H9 (cell line): ENCODE data around the gene ERC2. TPM values are rescaled to one million over a fixed set of nuclear protein-coding genes. Genes with fewer than 3 reads are reported as not detected.

Source experiments
- DNase-seq: peaks from one replicate; pipeline ENCODE4 v3.0.0-alpha.2; 2017
- H2AFZ ChIP-seq: one replicate; pipeline ENCODE4 v1.6.1; 2013; ENCODE audit warnings: mild to moderate bottlenecking, low read length, control low read depth, moderate library complexity
- H2AK5ac ChIP-seq: 2 replicates; pipeline ENCODE4 v1.6.1; 2013; ENCODE audit warnings: low read length, control low read depth, mixed read lengths; ENCODE audit not compliant: insufficient read length
- H2BK120ac ChIP-seq: one replicate; pipeline ENCODE4 v1.6.1; 2013; ENCODE audit warnings: low read depth, mild to moderate bottlenecking, low read length, control low read depth, inconsistent platforms; ENCODE audit not compliant: poor library complexity, severe bottlenecking
- H2BK12ac ChIP-seq: 2 replicates; pipeline ENCODE4 v1.6.1; 2013; ENCODE audit warnings: low read length, control low read depth, mixed read lengths, low read depth; ENCODE audit not compliant: insufficient read length
- H2BK15ac ChIP-seq: 2 replicates; pipeline ENCODE4 v1.6.1; 2013; ENCODE audit warnings: low read depth, low read length, control low read depth
- H2BK20ac ChIP-seq: one replicate; pipeline ENCODE4 v1.6.1; 2013; ENCODE audit warnings: low read depth, mild to moderate bottlenecking, low read length, control low read depth, inconsistent platforms; ENCODE audit not compliant: poor library complexity, severe bottlenecking
- H2BK5ac ChIP-seq: 2 replicates; pipeline ENCODE4 v1.6.1; 2013; ENCODE audit warnings: low read length, control low read depth, mixed read lengths; ENCODE audit not compliant: insufficient read length
- H3K14ac ChIP-seq: 2 replicates; pipeline ENCODE4 v1.6.1; 2013; ENCODE audit warnings: low read length, control low read depth; ENCODE audit not compliant: insufficient read depth
- H3K18ac ChIP-seq: 2 replicates; pipeline ENCODE4 v1.6.1; 2013; ENCODE audit warnings: low read depth, mild to moderate bottlenecking, mixed read lengths, low read length, control low read depth; ENCODE audit not compliant: insufficient read length
- H3K23ac ChIP-seq: 2 replicates; pipeline ENCODE4 v1.6.1; 2013; ENCODE audit warnings: low read length, control low read depth, mixed read lengths, low read depth; ENCODE audit not compliant: insufficient read length
- H3K23me2 ChIP-seq: 2 replicates; pipeline ENCODE4 v1.6.1; 2013; ENCODE audit warnings: low read depth, mild to moderate bottlenecking, mixed read lengths, low read length, control low read depth; ENCODE audit not compliant: insufficient read length, poor library complexity, severe bottlenecking
- H3K27ac ChIP-seq: 2 replicates; pipeline ENCODE4 v1.5.1; 2013; ENCODE audit warnings: low read length, control low read depth, mixed read lengths, low read depth; ENCODE audit not compliant: insufficient read length
- H3K27me3 ChIP-seq: 2 replicates; pipeline ENCODE4 v1.6.1; 2013; ENCODE audit warnings: low read length, control low read depth, inconsistent platforms; ENCODE audit not compliant: insufficient read depth
- H3K4ac ChIP-seq: 2 replicates; pipeline ENCODE4 v1.6.1; 2013; ENCODE audit warnings: low read depth, mild to moderate bottlenecking, control low read depth, inconsistent platforms, low read length, moderate library complexity
- H3K4me1 ChIP-seq: 2 replicates; pipeline ENCODE4 v1.6.1; 2013; ENCODE audit warnings: low read length, control low read depth, inconsistent platforms; ENCODE audit not compliant: insufficient read depth
- H3K4me2 ChIP-seq: 2 replicates; pipeline ENCODE4 v1.6.1; 2013; ENCODE audit warnings: low read length, control low read depth, mixed read lengths; ENCODE audit not compliant: insufficient read length, insufficient read depth
- H3K56ac ChIP-seq: 2 replicates; pipeline ENCODE4 v1.6.1; 2013; ENCODE audit warnings: low read depth, mild to moderate bottlenecking, mixed read lengths, low read length, control low read depth; ENCODE audit not compliant: insufficient read length
- H3K79me1 ChIP-seq: 2 replicates; pipeline ENCODE4 v1.6.1; 2013; ENCODE audit warnings: low read depth, mild to moderate bottlenecking, moderate library complexity, low read length, control low read depth, inconsistent platforms; ENCODE audit not compliant: insufficient read depth, poor library complexity, severe bottlenecking
- H3K79me2 ChIP-seq: 2 replicates; pipeline ENCODE4 v1.6.1; 2013; ENCODE audit warnings: low read length, control low read depth, inconsistent platforms; ENCODE audit not compliant: insufficient read depth
- H3K9ac ChIP-seq: 2 replicates; pipeline ENCODE4 v1.6.1; 2013; ENCODE audit warnings: low read length, control low read depth, mixed read lengths; ENCODE audit not compliant: insufficient read length; ENCODE audit errors: extremely low read depth
- H3K9me3 ChIP-seq: one replicate; pipeline ENCODE4 v1.6.1; 2013; ENCODE audit warnings: low read depth, low read length, inconsistent platforms; ENCODE audit not compliant: control insufficient read depth
- H3T11ph ChIP-seq: one replicate; pipeline ENCODE4 v1.6.1; 2013; ENCODE audit warnings: mild to moderate bottlenecking, low read length, control low read depth, inconsistent platforms
- H4K20me1 ChIP-seq: one replicate; pipeline ENCODE4 v1.6.1; 2013; ENCODE audit not compliant: control insufficient read depth, insufficient read length, insufficient read depth
- H4K5ac ChIP-seq: 2 replicates; pipeline ENCODE4 v1.6.1; 2013; ENCODE audit warnings: low read depth, mild to moderate bottlenecking, mixed read lengths, low read length, control low read depth; ENCODE audit not compliant: insufficient read length
- H4K8ac ChIP-seq: replicated peaks from 2 replicates; pipeline ENCODE4 v1.6.1; 2013; ENCODE audit warnings: low read length, control low read depth, mixed read lengths, low read depth; ENCODE audit not compliant: insufficient read length
- H4K91ac ChIP-seq: 2 replicates; pipeline ENCODE4 v1.6.1; 2013; ENCODE audit warnings: low read depth, mild to moderate bottlenecking, moderate library complexity, mixed read lengths, low read length, control low read depth; ENCODE audit not compliant: insufficient read length
- H3K27ac Mint-ChIP-seq, 3 experiments: 2 replicates in 2 of 3; 3 replicates in 1 of 3; pipeline ENCODE4 v1.8.0; 2020 to 2021; ENCODE audit warnings: mixed read lengths in 3 of 3, mild to moderate bottlenecking in 1 of 3, moderate library complexity in 1 of 3
- H3K27me3 Mint-ChIP-seq: 2 replicates; pipeline ENCODE4 v1.8.0; 2021; ENCODE audit warnings: low read depth, mild to moderate bottlenecking, moderate library complexity, mixed read lengths
- H3K36me3 Mint-ChIP-seq, 3 experiments: 2 replicates in 2 of 3; 3 replicates in 1 of 3; pipeline ENCODE4 v1.8.0; 2020 to 2021; ENCODE audit warnings: low read depth in 3 of 3, mixed read lengths in 3 of 3; ENCODE audit not compliant: insufficient read depth in 1 of 3
- H3K4me1 Mint-ChIP-seq, 2 experiments: 2 replicates each; pipeline ENCODE4 v1.8.0; 2020; ENCODE audit warnings: mixed read lengths in 2 of 2
- H3K4me3 Mint-ChIP-seq, 2 experiments: 2 replicates in 1 of 2; 3 replicates in 1 of 2; pipeline ENCODE4 v1.8.0; 2020 to 2021; ENCODE audit warnings: mild to moderate bottlenecking in 2 of 2, mixed read lengths in 2 of 2, moderate library complexity in 1 of 2
- H3K9me3 Mint-ChIP-seq, 2 experiments: 2 replicates in 1 of 2; 3 replicates in 1 of 2; pipeline ENCODE4 v1.8.0; 2020; ENCODE audit warnings: mild to moderate bottlenecking in 2 of 2, mixed read lengths in 2 of 2, moderate library complexity in 1 of 2
- WGBS: extraction: QIAGEN DNeasy Blood & Tissue Kit; methylation state at CpG from one replicate; pipeline ENCODE4 v1.1.7; 2013; ENCODE audit warnings: missing lambda C conversion rate, low lambda C conversion rate, mixed read lengths; ENCODE audit not compliant: insufficient read length; ENCODE audit errors: extremely low coverage; 5-methylcytosine and 5-hydroxymethylcytosine counted together
- total RNA-seq: library from RNA; stranded (reverse); gene quantifications from 2 replicates; pipeline ENCODE4 v1.2.1, GENCODE V29; 2021
- TF ChIP-seq, protein P1 (sequence below): fragments of 200-600 bp; sonication (generic); conservative IDR thresholded peaks from 3 replicates; pipeline ENCODE4 v1.8.0; 2021; ENCODE audit warnings: antibody characterized with exemption, mild to moderate bottlenecking

ERC2 gene
- total RNA-seq, 1 experiment from 2014 or later = 15.4 TPM

DNA sequence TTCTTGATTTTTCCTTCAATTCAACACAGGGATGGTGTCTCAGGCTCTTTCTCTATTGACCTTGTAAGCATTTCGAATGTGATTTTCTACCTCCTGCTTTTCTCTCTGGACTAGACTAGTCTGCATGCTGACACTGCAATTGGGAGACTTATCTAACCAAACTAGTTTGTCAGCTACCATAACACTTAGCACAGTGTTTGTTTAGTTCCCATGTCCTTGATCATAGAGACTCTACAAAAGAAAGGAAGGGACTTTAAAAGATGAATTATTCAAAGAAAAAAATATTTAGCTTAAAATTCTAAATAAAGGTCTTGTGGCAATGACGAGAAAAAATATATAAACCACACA, 407.0 kb downstream of the ERC2 start:
- H2BK5ac ChIP-seq = no peak overlapping the region

More for the DNA sequence above, 407.0 kb downstream of the ERC2 start:
- TF ChIP-seq, protein P1, sequence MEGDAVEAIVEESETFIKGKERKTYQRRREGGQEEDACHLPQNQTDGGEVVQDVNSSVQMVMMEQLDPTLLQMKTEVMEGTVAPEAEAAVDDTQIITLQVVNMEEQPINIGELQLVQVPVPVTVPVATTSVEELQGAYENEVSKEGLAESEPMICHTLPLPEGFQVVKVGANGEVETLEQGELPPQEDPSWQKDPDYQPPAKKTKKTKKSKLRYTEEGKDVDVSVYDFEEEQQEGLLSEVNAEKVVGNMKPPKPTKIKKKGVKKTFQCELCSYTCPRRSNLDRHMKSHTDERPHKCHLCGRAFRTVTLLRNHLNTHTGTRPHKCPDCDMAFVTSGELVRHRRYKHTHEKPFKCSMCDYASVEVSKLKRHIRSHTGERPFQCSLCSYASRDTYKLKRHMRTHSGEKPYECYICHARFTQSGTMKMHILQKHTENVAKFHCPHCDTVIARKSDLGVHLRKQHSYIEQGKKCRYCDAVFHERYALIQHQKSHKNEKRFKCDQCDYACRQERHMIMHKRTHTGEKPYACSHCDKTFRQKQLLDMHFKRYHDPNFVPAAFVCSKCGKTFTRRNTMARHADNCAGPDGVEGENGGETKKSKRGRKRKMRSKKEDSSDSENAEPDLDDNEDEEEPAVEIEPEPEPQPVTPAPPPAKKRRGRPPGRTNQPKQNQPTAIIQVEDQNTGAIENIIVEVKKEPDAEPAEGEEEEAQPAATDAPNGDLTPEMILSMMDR = no peak
- Mint-ChIP-seq H3K27ac (no peak overlapping the region), H3K36me3 (peaks cover 0 to 4% (median 3%) of the 10 kb centered on the region in 3 experiments; a peak in 3 of 7 replicates), H3K9me3 (peaks cover 3 to 7% of the 10 kb centered on the region in 2 experiments; a peak in 3 of 5 replicates), H3K27me3 (no peaks in the 10 kb centered on the region), H3K4me1 (peaks cover under 1 to 1% of the 10 kb centered on the region in 2 experiments; a peak in 2 of 4 replicates), H3K4me3 (no peak overlapping the region)
- Histone ChIP-seq H2AK5ac (no peak overlapping the region), H3K4me1 (no peaks in the 10 kb centered on the region), H3K23me2 (no peaks in the 10 kb centered on the region), H3K4me2 (no peak overlapping the region), H3K23ac (no peak overlapping the region), H4K8ac (no peak overlapping the region), H3K4ac (no peak overlapping the region), H2BK12ac (no peak overlapping the region), H3K14ac (no peak overlapping the region), H3K18ac (no peak overlapping the region), H2BK15ac (no peak overlapping the region), H4K20me1 (no peaks in the 10 kb centered on the region), H3K9ac (no peak overlapping the region), H3K9me3 (no peaks in the 10 kb centered on the region), H2BK120ac (no peak overlapping the region), H3K27me3 (no peaks in the 10 kb centered on the region), H3T11ph (no peak overlapping the region), H2AFZ (no peak overlapping the region), H3K79me2 (no peaks in the 10 kb centered on the region), H3K79me1 (no peaks in the 10 kb centered on the region), H3K27ac (no peak overlapping the region), H3K56ac (no peak overlapping the region), H2BK20ac (no peak overlapping the region), H4K5ac (no peak overlapping the region), H4K91ac (no peak overlapping the region)
- no peak for DNase-seq
- no CpG with 5 or more reads among the region's 2 CpGs for WGBS
